Activated B cell treated with CpG ODN at 0.5 μM for 24 hours (primary cell): ENCODE measurements around the gene OR9Q1. TPM values are rescaled to one million over a fixed set of nuclear protein-coding genes. Genes with fewer than 3 reads are reported as not detected.

ENCODE experiments used
- ATAC-seq: fragments of 200-7000 bp; cut with Tn5 transposase; one replicate; pipeline ENCODE4 v1.10.0; 2021; ENCODE audit warnings: low read depth, mild to moderate bottlenecking, moderate library complexity
- CTCF ChIA-PET: fragments of 350-600 bp; sonication (Branson Sonifier 250); formaldehyde crosslinking; loops from one replicate; lab custom pipeline; 2021; ENCODE audit warnings: antibody characterized with exemption; lab: Charles Lee
- POLR2A ChIA-PET: fragments of 350-600 bp; sonication (Branson Sonifier 250); formaldehyde crosslinking; loops from one replicate; lab custom pipeline; 2021; ENCODE audit warnings: antibody characterized with exemption; lab: Charles Lee
- DNase-seq: peaks from one replicate; pipeline ENCODE4 v3.0.0; 2022
- H3K27ac Mint-ChIP-seq: one replicate; pipeline ENCODE4 v1.8.0; 2020; ENCODE audit warnings: mixed read lengths
- H3K27me3 Mint-ChIP-seq: one replicate; pipeline ENCODE4 v1.8.0; 2021; ENCODE audit warnings: mixed read lengths
- H3K36me3 Mint-ChIP-seq: one replicate; pipeline ENCODE4 v1.8.0; 2021; ENCODE audit warnings: low read depth, mixed read lengths
- H3K4me1 Mint-ChIP-seq: one replicate; pipeline ENCODE4 v1.8.0; 2021; ENCODE audit warnings: mixed read lengths
- H3K4me3 Mint-ChIP-seq: one replicate; pipeline ENCODE4 v1.8.0; 2020; ENCODE audit warnings: mild to moderate bottlenecking, mixed read lengths
- H3K9me3 Mint-ChIP-seq: one replicate; pipeline ENCODE4 v1.8.0; 2020; ENCODE audit warnings: mixed read lengths
- intact Hi-C: fragments of 100-400 bp; cut with micrococcal nuclease; formaldehyde crosslinking; loops from one replicate; pipeline ENCODE4 v1.15.1; 2024
- total RNA-seq: library from RNA; stranded (reverse); gene quantifications from 2 replicates; pipeline ENCODE4 v1.2.3, GENCODE V29; 2022
- TF ChIP-seq, protein P1 (sequence below): fragments of 200-600 bp; IDR thresholded peaks from one replicate; pipeline ENCODE4 v1.8.0; 2022; ENCODE audit warnings: antibody characterized with exemption, mild to moderate bottlenecking

Gene OR9Q1
- total RNA-seq, 1 donor from 2014 or later: not detected

DNA sequence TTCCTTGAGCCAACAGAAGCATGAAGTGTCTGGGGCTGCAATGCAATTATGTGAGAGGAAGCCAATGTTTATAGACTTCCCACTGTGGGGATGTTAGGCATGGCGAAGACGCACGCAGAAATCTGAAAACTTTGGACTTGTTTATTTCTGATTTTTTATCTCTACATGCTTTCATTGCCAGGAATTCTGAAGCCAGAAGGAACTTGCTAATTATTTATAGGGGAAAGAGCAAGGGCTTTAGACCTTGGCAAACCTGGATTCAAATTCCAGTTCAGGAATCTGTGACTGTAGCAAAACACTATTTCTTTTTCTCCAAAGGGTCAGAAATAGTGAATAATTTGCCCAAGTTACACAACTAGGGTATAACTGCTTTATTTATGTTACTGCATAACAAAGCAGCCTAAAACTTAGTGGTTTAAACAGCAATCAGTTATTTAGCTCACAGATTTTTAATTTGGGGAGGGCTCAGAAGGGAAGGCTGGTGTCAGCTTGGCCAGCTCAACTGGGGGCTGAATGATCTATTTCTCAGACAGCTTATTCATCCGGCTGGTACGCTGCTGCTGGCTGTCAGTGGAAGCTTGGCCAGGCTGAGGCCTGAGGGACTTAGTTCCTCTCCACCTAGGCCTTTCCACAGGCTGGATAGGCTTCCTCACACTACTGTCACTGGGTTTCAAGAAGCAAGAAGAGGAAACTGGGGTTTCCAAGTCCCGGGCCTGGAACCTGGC lies 5.2 kb downstream of the OR9Q1 start:
- Mint-ChIP-seq H3K27me3 (no peaks in the 10 kb centered on the region), H3K4me1 (no peaks in the 10 kb centered on the region), H3K36me3 (no peaks in the 10 kb centered on the region), H3K9me3 (peaks cover 2% of the 10 kb centered on the region), H3K27ac (no peak overlapping the region), H3K4me3 (no peak overlapping the region)
- ChIA-PET CTCF (no interaction called here), POLR2A (no interaction called here)
- TF ChIP-seq, protein P1, sequence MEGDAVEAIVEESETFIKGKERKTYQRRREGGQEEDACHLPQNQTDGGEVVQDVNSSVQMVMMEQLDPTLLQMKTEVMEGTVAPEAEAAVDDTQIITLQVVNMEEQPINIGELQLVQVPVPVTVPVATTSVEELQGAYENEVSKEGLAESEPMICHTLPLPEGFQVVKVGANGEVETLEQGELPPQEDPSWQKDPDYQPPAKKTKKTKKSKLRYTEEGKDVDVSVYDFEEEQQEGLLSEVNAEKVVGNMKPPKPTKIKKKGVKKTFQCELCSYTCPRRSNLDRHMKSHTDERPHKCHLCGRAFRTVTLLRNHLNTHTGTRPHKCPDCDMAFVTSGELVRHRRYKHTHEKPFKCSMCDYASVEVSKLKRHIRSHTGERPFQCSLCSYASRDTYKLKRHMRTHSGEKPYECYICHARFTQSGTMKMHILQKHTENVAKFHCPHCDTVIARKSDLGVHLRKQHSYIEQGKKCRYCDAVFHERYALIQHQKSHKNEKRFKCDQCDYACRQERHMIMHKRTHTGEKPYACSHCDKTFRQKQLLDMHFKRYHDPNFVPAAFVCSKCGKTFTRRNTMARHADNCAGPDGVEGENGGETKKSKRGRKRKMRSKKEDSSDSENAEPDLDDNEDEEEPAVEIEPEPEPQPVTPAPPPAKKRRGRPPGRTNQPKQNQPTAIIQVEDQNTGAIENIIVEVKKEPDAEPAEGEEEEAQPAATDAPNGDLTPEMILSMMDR: no peak
- DNase-seq: no peak
- ATAC-seq: no peak
- intact Hi-C loops: no loop called here

DNA sequence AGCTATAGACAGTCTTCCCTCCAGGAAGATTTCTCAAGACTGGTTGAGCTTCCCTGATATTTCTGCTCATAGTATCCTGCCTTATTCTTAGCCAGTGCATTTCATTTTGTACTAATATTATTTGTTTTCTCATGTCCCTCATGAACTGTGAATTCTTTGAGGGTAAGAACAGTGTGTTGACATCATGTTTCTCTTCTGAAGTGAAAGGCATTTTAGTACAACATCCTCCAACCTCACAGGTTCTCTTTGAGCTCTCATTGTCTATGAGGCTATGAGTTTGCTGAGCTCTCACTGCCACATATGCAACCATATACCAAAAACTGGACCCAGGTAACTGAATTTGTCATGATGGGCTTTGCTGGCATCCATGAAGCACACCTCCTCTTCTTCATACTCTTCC lies 7.0 kb downstream of the OR9Q1 start, which contains the start of gene OR6Q1:
OR6Q1 (plus strand) TSS at position 301 of the 400 bp plus-strand sequence; CDS start at position 301, 0 bp downstream.
- no peaks in the 10 kb centered on the region for H3K27me3 Mint-ChIP-seq
- DNase-seq (no peak), ATAC-seq (no peak)
- TF ChIP-seq, protein P1: no peak
- ChIA-PET POLR2A (no interaction called here), CTCF (no interaction called here)
- no peak within 1 kb of the TSS for H3K4me3 Mint-ChIP-seq
- no peaks in the 10 kb centered on the region for H3K4me1 Mint-ChIP-seq
- peaks cover 2% of the 10 kb centered on the region for H3K9me3 Mint-ChIP-seq
- intact Hi-C loops: no loop called here
- no peaks in the 10 kb centered on the region for H3K36me3 Mint-ChIP-seq
- no peak within 1 kb of the TSS for H3K27ac Mint-ChIP-seq

DNA sequence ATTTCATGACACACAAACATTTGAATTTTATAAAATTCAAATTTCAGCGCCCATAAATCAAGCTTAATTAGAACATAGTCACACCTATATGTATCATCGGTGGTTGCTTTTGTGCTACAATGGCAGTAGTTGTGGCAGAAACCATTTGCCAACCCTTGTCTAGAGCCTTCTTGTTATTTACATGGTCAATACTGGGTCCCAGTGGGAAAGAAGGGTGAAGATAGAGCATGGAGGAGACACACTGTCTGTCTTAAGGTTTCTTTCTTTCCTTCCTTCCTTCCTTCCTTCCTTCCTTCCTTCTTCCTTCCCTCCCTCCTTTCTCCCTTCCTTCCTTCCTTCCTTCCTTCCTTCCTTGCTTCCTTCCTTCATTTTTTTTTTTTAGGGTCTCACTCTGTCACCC lies 10.8 kb downstream of the OR9Q1 start:
- Mint-ChIP-seq H3K27ac (no peak overlapping the region), H3K36me3 (no peaks in the 10 kb centered on the region), H3K9me3 (peaks cover 9% of the 10 kb centered on the region), H3K4me3 (no peak overlapping the region), H3K4me1 (no peaks in the 10 kb centered on the region), H3K27me3 (no peaks in the 10 kb centered on the region)
- intact Hi-C loops: no loop called here
- CTCF ChIA-PET: no interaction called here
- DNase-seq: no peak
- POLR2A ChIA-PET: no interaction called here
- no peak for ATAC-seq
- TF ChIP-seq, protein P1: no peak

DNA sequence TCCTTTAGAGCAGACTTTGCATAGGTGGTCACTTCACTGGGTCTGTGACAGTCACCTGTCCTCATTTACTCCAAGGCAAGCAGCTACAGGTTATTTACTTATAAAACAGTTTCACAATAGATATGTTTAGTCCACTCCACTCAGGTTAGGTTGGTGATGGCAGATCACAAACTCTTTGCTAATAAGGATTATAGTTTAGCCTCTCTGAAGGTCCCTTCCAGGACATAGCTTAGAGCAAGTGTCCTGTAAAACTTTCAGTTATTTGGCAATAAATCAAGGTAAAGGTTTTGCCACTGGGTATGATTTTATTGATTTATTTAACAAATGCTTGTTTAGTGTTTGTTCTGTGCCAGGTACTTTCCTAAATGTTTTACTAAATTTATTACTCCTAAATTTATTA lies 15.9 kb downstream of the OR9Q1 start:
- Mint-ChIP-seq H3K27me3 (peaks cover 4% of the 10 kb centered on the region), H3K36me3 (no peaks in the 10 kb centered on the region), H3K4me3 (no peak overlapping the region), H3K27ac (no peak overlapping the region), H3K9me3 (peaks cover 7% of the 10 kb centered on the region), H3K4me1 (no peaks in the 10 kb centered on the region)
- ATAC-seq: no peak
- POLR2A ChIA-PET: no interaction called here
- no peak for DNase-seq
- intact Hi-C loops: no loop called here
- TF ChIP-seq, protein P1: no peak
- CTCF ChIA-PET: no interaction called here

DNA sequence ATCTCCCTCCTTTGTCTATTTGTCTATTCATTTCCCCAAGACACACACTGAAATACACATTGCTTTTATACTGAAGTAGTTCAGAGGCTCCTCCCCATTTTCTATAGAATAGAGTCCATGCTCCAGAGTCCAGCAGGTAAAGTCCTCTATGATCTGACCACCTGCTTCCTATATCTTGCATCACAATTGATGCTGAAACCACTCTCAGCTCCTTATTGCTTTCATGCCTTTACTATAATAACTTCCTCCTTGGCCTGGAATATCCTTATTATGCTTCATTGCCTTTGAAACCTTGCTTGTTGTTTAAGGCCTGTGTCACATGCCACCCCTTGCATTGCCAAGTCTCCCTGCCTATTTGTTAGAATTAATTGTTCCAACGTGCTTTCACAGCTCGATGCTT lies 19.7 kb downstream of the OR9Q1 start:
- H3K4me3 Mint-ChIP-seq: no peak overlapping the region
- no peaks in the 10 kb centered on the region for H3K4me1 Mint-ChIP-seq
- no peak overlapping the region for H3K27ac Mint-ChIP-seq
- ATAC-seq: no peak
- POLR2A ChIA-PET: no interaction called here
- intact Hi-C loops: no loop called here
- TF ChIP-seq, protein P1: no peak
- H3K27me3 Mint-ChIP-seq: peaks cover 6% of the 10 kb centered on the region
- no peaks in the 10 kb centered on the region for H3K36me3 Mint-ChIP-seq
- DNase-seq: no peak
- H3K9me3 Mint-ChIP-seq: peaks cover 2% of the 10 kb centered on the region
- CTCF ChIA-PET: no interaction called here
